Mucosa of stomach (tissue), 1 donor: ENCODE measurements around the gene IGFALS.

ENCODE experiments used
- H3K27me3 ChIP-seq: one replicate; pipeline ENCODE4 v1.7.0; 2013; ENCODE audit warnings: mild to moderate bottlenecking, low read length; ENCODE audit not compliant: control insufficient read depth, insufficient read depth
- H3K36me3 ChIP-seq: one replicate; pipeline ENCODE4 v1.7.0; 2013; ENCODE audit warnings: low read length; ENCODE audit not compliant: control insufficient read depth, insufficient read depth
- H3K4me1 ChIP-seq: one replicate; pipeline ENCODE4 v1.7.0; 2013; ENCODE audit warnings: mild to moderate bottlenecking, low read length; ENCODE audit not compliant: control insufficient read depth, insufficient read depth
- H3K4me3 ChIP-seq: one replicate; pipeline ENCODE4 v1.7.0; 2013; ENCODE audit warnings: low read length
- H3K9ac ChIP-seq: one replicate; pipeline ENCODE4 v1.7.0; 2013; ENCODE audit warnings: mild to moderate bottlenecking, low read length, moderate library complexity
- H3K9me3 ChIP-seq: one replicate; pipeline ENCODE4 v1.7.0; 2013; ENCODE audit warnings: mild to moderate bottlenecking, low read length, moderate library complexity; ENCODE audit not compliant: control insufficient read depth
- donor health status: Pancreatic carcinoma.

IGFALS gene

DNA sequence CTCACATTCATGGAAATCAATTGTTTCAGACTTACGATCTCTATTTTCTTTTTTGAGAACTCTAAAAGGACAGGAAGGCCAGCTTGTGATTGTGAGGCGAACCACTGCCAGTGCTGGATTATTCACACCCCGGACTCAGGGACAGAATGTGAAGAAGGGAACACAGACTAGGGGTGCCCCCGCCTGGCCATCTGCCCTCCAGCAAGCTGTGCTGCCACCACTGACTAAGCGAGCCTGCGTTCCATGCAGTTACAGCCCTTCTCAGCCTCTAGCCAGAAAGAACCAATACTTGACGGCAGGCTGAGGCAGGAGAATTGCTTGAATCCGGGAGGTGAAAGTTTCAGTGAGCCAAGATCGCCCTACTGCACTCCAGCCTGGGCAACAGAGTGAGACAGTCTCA lies 30.3 kb upstream of the IGFALS start:
- peaks cover 18% of the 10 kb centered on the region for H3K4me1 ChIP-seq
- no peak overlapping the region for H3K4me3 ChIP-seq
- no peaks in the 10 kb centered on the region for H3K27me3 ChIP-seq
- no peaks in the 10 kb centered on the region for H3K36me3 ChIP-seq
- no peaks in the 10 kb centered on the region for H3K9me3 ChIP-seq
- no peak overlapping the region for H3K9ac ChIP-seq

DNA sequence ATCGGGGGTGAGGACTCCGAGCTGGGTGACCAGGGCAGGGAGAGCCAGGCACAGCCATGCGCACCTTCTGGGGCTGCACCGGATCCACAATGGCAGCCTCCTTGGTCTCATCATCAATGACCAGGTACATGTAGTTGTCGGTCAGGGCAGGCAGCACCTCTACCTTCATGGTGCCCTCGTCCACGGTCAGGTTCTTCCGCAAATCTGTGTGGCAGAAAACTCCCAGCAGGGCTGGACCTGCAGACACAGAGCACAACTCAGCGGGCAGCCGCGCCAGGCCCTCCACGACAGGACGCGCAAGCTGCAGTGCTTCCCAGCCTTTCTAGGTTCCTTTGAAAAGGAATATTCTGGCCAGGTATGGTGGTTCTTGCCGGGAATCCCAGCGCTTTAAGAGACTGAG lies 29.3 kb upstream of the IGFALS start:
- no peaks in the 10 kb centered on the region for H3K27me3 ChIP-seq
- H3K9me3 ChIP-seq: no peaks in the 10 kb centered on the region
- peaks cover 12% of the 10 kb centered on the region for H3K4me1 ChIP-seq
- no peak overlapping the region for H3K4me3 ChIP-seq
- H3K36me3 ChIP-seq: no peaks in the 10 kb centered on the region
- H3K9ac ChIP-seq: no peak overlapping the region

DNA sequence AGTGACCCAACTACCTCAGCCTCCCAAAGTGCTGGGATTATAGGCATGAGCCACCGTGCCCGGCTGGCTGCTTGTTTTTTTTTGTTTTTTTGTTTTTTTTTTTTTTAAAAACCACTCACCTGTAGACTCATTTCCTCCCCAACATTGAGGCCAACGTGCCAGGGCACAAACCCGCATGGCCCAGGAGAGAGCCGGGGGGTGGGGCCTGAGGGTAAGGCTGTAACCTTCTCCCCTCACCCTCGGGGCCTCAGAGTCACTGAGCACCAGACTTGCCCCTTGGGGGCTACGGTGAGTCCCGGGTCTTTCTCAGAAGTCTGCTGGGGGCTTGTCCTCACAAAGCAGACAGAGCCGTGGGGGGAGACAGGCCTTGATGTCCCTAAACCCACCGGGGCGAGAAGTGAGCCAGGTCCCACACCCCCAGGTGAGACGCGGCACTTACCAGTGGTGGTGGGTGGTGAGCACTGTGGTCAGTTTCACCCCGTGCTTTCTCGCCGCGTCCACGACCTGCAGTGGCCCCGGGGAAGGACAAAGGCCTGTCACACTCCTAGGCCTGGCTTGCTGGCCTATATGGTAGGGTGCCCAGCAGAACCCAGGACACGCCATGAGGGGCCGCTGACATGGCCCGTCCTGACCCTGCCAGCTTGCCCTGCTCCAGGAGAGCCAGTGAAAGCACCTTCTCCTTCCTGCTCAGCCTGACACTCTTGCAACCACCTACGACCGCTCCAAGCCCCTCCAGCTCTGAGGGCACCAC lies 28.5 kb upstream of the IGFALS start:
- Histone ChIP-seq H3K27me3 (no peaks in the 10 kb centered on the region), H3K36me3 (no peaks in the 10 kb centered on the region), H3K4me3 (no peak overlapping the region), H3K9ac (no peak overlapping the region), H3K9me3 (no peaks in the 10 kb centered on the region), H3K4me1 (peaks cover 12% of the 10 kb centered on the region)

DNA sequence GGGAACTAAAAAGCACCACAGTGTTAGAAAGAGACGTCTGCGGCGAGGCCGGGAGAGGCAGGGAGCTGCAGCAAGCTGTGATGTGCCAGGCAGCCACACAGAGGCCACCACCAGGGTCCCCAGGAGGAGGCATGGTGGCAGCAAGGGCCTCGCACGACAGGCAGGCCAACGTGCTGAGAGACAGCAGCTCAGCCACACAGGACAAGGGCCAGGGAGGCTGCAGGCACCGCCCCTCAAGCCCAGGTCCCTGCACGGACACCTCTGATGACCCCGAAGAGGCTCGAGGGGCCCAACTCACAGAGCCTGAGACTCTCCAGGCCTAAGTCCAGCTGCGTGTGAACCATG lies 27.4 kb upstream of the IGFALS start:
- Histone ChIP-seq H3K36me3 (no peaks in the 10 kb centered on the region), H3K9ac (no peak overlapping the region), H3K9me3 (no peaks in the 10 kb centered on the region), H3K4me3 (no peak overlapping the region), H3K27me3 (no peaks in the 10 kb centered on the region), H3K4me1 (peaks cover 12% of the 10 kb centered on the region)

DNA sequence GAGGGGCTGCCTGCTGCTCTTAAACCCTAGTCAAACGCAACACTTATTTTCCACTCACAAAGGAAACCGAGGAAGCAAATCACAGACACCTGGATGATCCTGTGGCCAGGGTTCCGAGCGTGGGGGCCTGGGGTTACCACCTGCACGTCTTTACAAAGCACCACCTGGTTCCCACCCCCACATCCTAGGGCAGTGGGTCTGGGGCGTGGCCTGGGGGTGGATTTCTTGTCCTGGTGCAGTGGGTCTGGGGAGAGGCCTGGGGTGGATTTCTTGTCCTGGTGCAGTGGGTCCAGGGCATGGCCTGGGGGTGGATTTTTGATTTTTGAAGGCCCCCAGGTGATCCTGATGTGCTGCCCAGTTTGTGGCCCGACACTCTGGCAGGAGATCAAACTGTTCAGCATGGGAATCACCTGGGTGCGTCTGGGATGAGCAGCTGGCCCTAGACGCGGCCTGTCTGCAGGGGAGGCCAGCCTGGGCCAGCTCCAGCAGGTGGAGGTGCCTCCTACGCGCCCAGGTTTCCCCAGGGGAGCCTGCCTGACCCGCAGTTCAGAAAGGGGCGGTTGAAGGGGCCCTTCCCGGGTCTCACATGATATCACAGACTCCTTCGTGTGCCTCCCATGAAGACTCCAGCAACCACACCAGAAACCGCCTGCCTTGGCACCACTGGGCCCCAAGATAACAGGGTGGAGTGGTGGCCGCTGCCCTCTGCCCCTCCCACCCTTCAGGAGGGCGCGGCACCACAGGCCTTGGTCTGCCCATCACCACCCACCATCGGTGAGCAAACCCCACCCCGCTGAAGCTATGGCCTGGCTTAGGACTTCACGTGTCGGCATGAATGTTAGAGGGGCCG lies 26.8 kb upstream of the IGFALS start:
- H3K4me1 ChIP-seq: peaks cover 6% of the 10 kb centered on the region
- H3K4me3 ChIP-seq: no peak overlapping the region
- H3K36me3 ChIP-seq: no peaks in the 10 kb centered on the region
- H3K27me3 ChIP-seq: no peaks in the 10 kb centered on the region
- H3K9ac ChIP-seq: no peak overlapping the region
- no peaks in the 10 kb centered on the region for H3K9me3 ChIP-seq

DNA sequence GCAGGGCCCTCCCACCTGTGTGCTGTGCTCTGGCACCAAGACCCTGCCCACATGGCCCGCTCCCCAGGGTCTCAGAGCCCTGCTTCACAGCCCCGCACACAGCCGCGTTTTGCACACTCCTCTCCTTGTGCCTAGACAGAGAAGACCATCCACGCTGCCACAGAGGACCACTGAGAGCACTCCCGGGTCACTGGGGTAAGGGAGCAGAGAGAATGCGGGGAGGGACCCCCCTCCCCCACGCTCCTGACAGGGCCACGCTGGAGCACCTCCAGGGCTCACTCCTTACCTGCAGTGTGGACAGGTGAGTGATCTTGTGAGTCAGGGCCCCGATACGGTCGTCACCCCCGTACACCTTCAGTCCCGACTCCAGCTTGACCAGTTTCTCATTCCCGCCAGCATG lies 26.1 kb upstream of the IGFALS start:
- no peaks in the 10 kb centered on the region for H3K4me1 ChIP-seq
- H3K4me3 ChIP-seq: no peak overlapping the region
- no peaks in the 10 kb centered on the region for H3K36me3 ChIP-seq
- no peaks in the 10 kb centered on the region for H3K27me3 ChIP-seq
- H3K9me3 ChIP-seq: no peaks in the 10 kb centered on the region
- H3K9ac ChIP-seq: no peak overlapping the region

DNA sequence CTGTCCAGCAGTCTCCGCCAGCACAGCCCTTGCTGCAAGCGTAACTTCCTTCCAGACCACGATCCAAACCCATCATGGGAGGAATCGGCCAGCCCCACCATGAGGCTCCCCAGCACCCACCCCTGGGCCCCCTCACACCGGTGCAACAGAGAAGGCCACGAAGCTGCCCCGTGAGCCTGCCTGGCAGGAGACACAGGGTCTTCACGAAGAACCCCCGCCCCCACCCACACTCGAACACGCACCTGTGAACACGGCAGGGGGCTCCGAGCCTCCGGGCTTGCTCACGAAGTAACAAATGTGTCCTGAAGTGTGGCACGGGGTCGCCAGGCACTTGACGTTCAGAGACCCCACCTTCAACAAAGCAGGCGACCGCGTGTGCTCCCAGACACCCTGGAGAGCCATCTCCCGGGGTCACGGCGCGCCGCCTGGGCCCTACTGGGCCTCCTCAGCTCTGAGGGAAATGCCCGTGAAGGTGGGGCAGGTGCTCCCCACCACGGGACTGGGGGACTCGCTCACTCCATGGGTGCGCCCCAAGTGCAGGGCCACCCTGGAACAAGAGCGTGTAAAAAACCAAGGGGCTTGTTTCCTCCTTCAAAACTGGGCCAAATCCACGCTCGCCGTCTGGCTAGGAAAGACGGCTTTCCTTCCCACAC lies 25.5 kb upstream of the IGFALS start:
- no peaks in the 10 kb centered on the region for H3K4me1 ChIP-seq
- no peaks in the 10 kb centered on the region for H3K27me3 ChIP-seq
- H3K9me3 ChIP-seq: no peaks in the 10 kb centered on the region
- no peaks in the 10 kb centered on the region for H3K36me3 ChIP-seq
- no peak overlapping the region for H3K4me3 ChIP-seq
- no peak overlapping the region for H3K9ac ChIP-seq

DNA sequence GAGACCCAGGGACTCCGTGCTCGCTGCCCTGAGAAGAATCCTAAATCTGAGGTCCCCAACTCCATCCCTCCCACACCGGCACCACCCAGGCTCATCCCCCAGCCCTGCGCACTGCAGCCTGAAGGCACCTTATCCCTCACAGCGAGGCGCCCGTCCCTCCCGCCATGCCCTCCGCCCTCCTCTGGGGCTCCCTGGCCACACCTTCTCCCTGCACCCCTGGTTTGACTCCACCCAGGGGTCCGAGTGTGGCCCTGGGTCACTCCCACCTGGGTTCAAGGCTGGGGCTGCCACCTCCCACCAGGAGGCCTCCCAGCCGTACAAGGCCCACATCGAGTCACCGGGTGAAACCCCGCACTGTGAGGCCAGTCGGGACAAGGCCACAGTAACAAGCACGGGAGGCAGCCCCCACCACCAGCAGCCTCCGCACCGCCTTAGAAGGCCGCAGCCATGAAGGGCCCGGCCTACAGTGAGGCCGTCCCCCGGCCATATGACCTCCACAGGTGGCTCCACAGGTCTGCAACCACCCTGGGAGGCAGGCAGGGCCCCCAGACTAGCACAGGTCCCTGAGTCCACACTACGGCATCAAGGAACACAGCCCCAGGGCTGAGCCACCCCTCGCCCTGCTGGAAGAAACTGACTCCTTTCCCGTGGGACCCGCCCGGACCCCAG lies 24.8 kb upstream of the IGFALS start:
- Histone ChIP-seq H3K27me3 (no peaks in the 10 kb centered on the region), H3K9ac (no peak overlapping the region), H3K36me3 (no peaks in the 10 kb centered on the region), H3K4me3 (no peak overlapping the region), H3K9me3 (no peaks in the 10 kb centered on the region), H3K4me1 (no peaks in the 10 kb centered on the region)

DNA sequence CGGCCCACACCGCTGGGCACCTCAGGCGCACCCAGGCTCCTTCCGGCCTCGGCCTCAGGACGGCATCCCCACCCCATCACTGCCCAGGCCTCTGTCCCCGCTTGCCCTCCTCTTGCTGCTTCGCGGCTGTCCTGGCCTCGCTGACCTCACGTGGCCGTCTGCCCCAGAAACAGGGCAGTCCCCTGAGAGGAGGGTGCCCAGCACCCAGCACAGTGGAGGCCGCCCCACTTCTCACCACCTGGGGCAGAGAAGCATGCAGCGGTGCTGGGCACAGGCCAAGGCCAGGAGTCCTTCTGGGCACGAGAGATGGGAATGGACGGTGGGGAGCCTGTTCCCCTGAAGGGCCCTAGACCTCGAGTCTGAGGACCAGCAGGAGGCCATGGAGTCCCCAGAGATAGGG lies 24.2 kb upstream of the IGFALS start:
- H3K9ac ChIP-seq: no peak overlapping the region
- H3K4me3 ChIP-seq: no peak overlapping the region
- H3K36me3 ChIP-seq: no peaks in the 10 kb centered on the region
- H3K9me3 ChIP-seq: no peaks in the 10 kb centered on the region
- no peaks in the 10 kb centered on the region for H3K27me3 ChIP-seq
- H3K4me1 ChIP-seq: peaks cover 4% of the 10 kb centered on the region

DNA sequence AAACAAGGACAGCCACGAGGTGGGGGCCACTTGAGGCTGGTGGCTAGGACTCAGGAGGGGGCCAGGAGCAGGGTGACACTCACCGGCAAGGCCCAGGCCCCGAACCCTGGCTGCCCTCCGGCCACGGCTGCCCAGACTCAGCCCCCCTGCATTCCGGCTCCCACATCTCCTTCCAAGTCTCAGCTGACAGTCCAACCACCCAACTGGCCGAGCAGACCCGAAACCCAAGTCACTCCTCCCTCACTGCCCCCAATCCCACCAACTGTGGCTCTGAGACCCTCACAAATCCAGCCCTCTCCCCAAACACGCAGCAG lies 23.7 kb upstream of the IGFALS start:
- Histone ChIP-seq H3K9me3 (no peaks in the 10 kb centered on the region), H3K36me3 (no peaks in the 10 kb centered on the region), H3K4me1 (peaks cover 6% of the 10 kb centered on the region), H3K27me3 (no peaks in the 10 kb centered on the region), H3K4me3 (no peak overlapping the region), H3K9ac (no peak overlapping the region)

DNA sequence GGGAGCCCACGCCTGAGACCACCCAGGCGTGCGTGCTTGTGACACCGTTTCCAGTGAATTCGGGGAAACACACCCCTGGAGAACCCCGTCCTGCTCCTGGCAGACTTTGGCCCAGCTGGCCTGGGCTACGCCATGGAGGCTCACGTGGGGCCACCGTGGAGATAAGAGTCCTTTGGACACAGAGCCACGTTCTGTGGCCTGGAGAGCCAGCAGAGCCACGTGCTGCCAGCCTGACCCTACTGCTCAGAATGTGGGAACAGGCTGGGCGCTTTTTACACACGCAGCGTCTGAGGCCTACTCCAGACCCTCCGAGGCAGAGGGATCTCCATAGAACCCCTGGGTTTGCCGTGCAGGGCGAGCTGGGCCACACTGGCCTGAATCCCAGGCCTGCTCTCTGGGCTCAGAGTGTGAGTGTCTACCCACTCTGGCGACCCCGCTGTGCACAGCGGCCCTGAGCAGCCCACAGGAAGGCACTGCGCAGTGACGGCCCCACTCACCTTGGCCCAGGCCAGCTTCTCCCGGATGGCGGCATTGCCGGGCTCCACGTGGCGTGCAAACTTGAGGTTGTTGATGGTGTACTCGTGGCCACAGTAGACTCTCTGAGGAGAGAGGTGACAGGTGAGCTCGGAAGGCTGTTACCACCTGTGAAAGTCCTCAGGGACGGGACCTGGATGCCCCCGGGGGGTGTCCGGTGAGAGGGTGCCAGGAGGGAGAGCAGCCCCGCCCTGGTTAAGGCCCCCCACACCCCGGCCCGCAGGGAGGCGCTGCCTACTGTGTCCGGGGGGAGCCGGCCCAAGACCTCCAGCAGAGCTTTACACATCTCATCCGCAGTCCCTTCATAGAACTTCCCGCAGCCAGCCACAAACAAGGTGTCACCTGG lies 23.1 kb upstream of the IGFALS start:
- Histone ChIP-seq H3K36me3 (no peaks in the 10 kb centered on the region), H3K9ac (no peak overlapping the region), H3K4me1 (peaks cover 6% of the 10 kb centered on the region), H3K27me3 (no peaks in the 10 kb centered on the region), H3K4me3 (no peak overlapping the region), H3K9me3 (no peaks in the 10 kb centered on the region)
